ENCODE measurements around the gene GDPD5.

- TF ChIP-seq CTCF (IDR thresholded peaks at IDR 0.05; ENCODE audit: low read length), result no peak
- TF ChIP-seq EZH2 (IDR thresholded peaks at IDR 0.05; ENCODE audit: borderline replicate concordance, low read length), result no peak
These were observed 14.0 kb upstream of the GDPD5 start for GRCh38 chr11:75539459-75540334.
